ENCODE data around the gene PRKCI.
"Not testable (repeated sequence)": the region's sequence is repeated elsewhere in the genome, so short reads cannot be mapped to it uniquely, and the experiment has no call there.

PRKCI gene

GRCh38 chr3:170221924-170222646 is at the start of gene PRKCI:
TSS of gene PRKCI (plus strand) at chr3:170222424. CDS start at chr3:170222670, 246 bp downstream.
- peak; percentile 75 to 77 for DNase-seq (ENCODE audit: low read depth in 1 of 2, low spot score in 1 of 2)

- DNase-seq (ENCODE audit: low read depth in 1 of 2, low spot score in 1 of 2), result no peak
Measured at GRCh38 chr3:170178651-170179050, 43.6 kb upstream of the PRKCI start.

GRCh38 chr3:170179432-170179831 is 42.8 kb upstream of the PRKCI start:
- DNase-seq (ENCODE audit: low read depth in 1 of 2, low spot score in 1 of 2), result no peak

GRCh38 chr3:170180079-170180907 is 41.9 kb upstream of the PRKCI start:
- DNase-seq (ENCODE audit: low read depth in 1 of 2, low spot score in 1 of 2), result no peak

GRCh38 chr3:170180908-170181885 is 41.0 kb upstream of the PRKCI start, which contains the start of gene PHC3:
TSS of gene PHC3 (minus strand) at chr3:170181733. CDS start at chr3:170181715, 18 bp downstream.
- DNase-seq (ENCODE audit: low read depth in 1 of 2, low spot score in 1 of 2), result peak; percentile 89 to 90

GRCh38 chr3:170189398-170190256 is 32.6 kb upstream of the PRKCI start:
- DNase-seq (ENCODE audit: low read depth in 1 of 2, low spot score in 1 of 2), result no peak

- not testable (repeated sequence) for DNase-seq (ENCODE audit: low read depth in 1 of 2, low spot score in 1 of 2)
Measured at GRCh38 chr3:170195759-170196158, 26.5 kb upstream of the PRKCI start.

- no peak for DNase-seq (ENCODE audit: low read depth in 1 of 2, low spot score in 1 of 2)
Measured at GRCh38 chr3:170196833-170197232, 25.4 kb upstream of the PRKCI start.

- no peak for DNase-seq (ENCODE audit: low read depth in 1 of 2, low spot score in 1 of 2)
Measured at GRCh38 chr3:170200987-170201386, 21.2 kb upstream of the PRKCI start.

- no peak for DNase-seq (ENCODE audit: low read depth in 1 of 2, low spot score in 1 of 2)
Measured at GRCh38 chr3:170201527-170201926, 20.7 kb upstream of the PRKCI start.

GRCh38 chr3:170203457-170203856 is 18.8 kb upstream of the PRKCI start:
- DNase-seq (ENCODE audit: low read depth in 1 of 2, low spot score in 1 of 2), result no peak

- DNase-seq (ENCODE audit: low read depth in 1 of 2, low spot score in 1 of 2), result no peak
Measured at GRCh38 chr3:170204023-170204472, 18.2 kb upstream of the PRKCI start.

- DNase-seq (ENCODE audit: low read depth in 1 of 2, low spot score in 1 of 2), result no peak
Measured at GRCh38 chr3:170204509-170204908, 17.7 kb upstream of the PRKCI start.

- no peak for DNase-seq (ENCODE audit: low read depth in 1 of 2, low spot score in 1 of 2)
Measured at GRCh38 chr3:170205302-170205701, 16.9 kb upstream of the PRKCI start.

GRCh38 chr3:170206164-170206762 is 16.0 kb upstream of the PRKCI start:
- DNase-seq (ENCODE audit: low read depth in 1 of 2, low spot score in 1 of 2), result not testable (repeated sequence)

- no peak for DNase-seq (ENCODE audit: low read depth in 1 of 2, low spot score in 1 of 2)
Measured at GRCh38 chr3:170207717-170208116, 14.5 kb upstream of the PRKCI start.

GRCh38 chr3:170211668-170212067 is 10.6 kb upstream of the PRKCI start:
- DNase-seq (ENCODE audit: low read depth in 1 of 2, low spot score in 1 of 2), result no peak

- no peak for DNase-seq (ENCODE audit: low read depth in 1 of 2, low spot score in 1 of 2)
Measured at GRCh38 chr3:170219850-170220249, 2.4 kb upstream of the PRKCI start.

GRCh38 chr3:170220871-170221270 is 1.4 kb upstream of the PRKCI start:
- no peak for DNase-seq (ENCODE audit: low read depth in 1 of 2, low spot score in 1 of 2)

Data from stimulated activated CD4-positive, alpha-beta T cell treated with anti-CD3 and anti-CD28 coated beads, Interleukin-15, amount 100 ng/mL, for 1 hour (primary cell).